Measurements from ENCODE around the gene CDK17.
"Not testable (repeated sequence)": the region's sequence is repeated elsewhere in the genome, so short reads cannot be mapped to it uniquely, and the experiment has no call there.

Gene CDK17

GRCh38 chr12:96399919-96400630, at the start of gene CDK17:
CDK17 (minus strand) TSS chr12:96400439; CDS start chr12:96334836, 65,603 bp downstream.
- peak; percentile 65 to 80 for DNase-seq (ENCODE audit: low read depth in 2 of 2)

- DNase-seq (ENCODE audit: low read depth in 2 of 2): no peak
Observed at GRCh38 chr12:96448300-96448699, 48.1 kb upstream of the CDK17 start.

GRCh38 chr12:96447256-96447655, 47.0 kb upstream of the CDK17 start:
- DNase-seq (ENCODE audit: low read depth in 2 of 2): no peak

GRCh38 chr12:96445691-96446583, 45.7 kb upstream of the CDK17 start:
- DNase-seq (ENCODE audit: low read depth in 2 of 2): peak in 1 of 2 donors; percentile 13

GRCh38 chr12:96444399-96444798, 44.2 kb upstream of the CDK17 start:
- no peak for DNase-seq (ENCODE audit: low read depth in 2 of 2)

GRCh38 chr12:96442906-96443305, 42.7 kb upstream of the CDK17 start:
- no peak for DNase-seq (ENCODE audit: low read depth in 2 of 2)

GRCh38 chr12:96441816-96442215, 41.6 kb upstream of the CDK17 start:
- no peak for DNase-seq (ENCODE audit: low read depth in 2 of 2)

GRCh38 chr12:96438330-96438729, 38.1 kb upstream of the CDK17 start:
- no peak for DNase-seq (ENCODE audit: low read depth in 2 of 2)

- DNase-seq (ENCODE audit: low read depth in 2 of 2): no peak
Observed at GRCh38 chr12:96437171-96437445, 36.9 kb upstream of the CDK17 start.

- DNase-seq (ENCODE audit: low read depth in 2 of 2): no peak
Observed at GRCh38 chr12:96436366-96437170, 36.3 kb upstream of the CDK17 start.

- DNase-seq (ENCODE audit: low read depth in 2 of 2): peak; percentile 26 to 36
Observed at GRCh38 chr12:96434107-96434506, 33.9 kb upstream of the CDK17 start.

GRCh38 chr12:96432496-96433321, 32.5 kb upstream of the CDK17 start:
- not testable (repeated sequence) for DNase-seq (ENCODE audit: low read depth in 2 of 2)

- DNase-seq (ENCODE audit: low read depth in 2 of 2): no peak
Observed at GRCh38 chr12:96431067-96431466, 30.8 kb upstream of the CDK17 start.

GRCh38 chr12:96427269-96427729, 27.1 kb upstream of the CDK17 start:
- no peak for DNase-seq (ENCODE audit: low read depth in 2 of 2)

- DNase-seq (ENCODE audit: low read depth in 2 of 2): no peak
Observed at GRCh38 chr12:96425951-96426350, 25.7 kb upstream of the CDK17 start.

GRCh38 chr12:96425321-96425720, 25.1 kb upstream of the CDK17 start:
- no peak for DNase-seq (ENCODE audit: low read depth in 2 of 2)

- DNase-seq (ENCODE audit: low read depth in 2 of 2): no peak
Observed at GRCh38 chr12:96424601-96425000, 24.4 kb upstream of the CDK17 start.

- no peak for DNase-seq (ENCODE audit: low read depth in 2 of 2)
Observed at GRCh38 chr12:96422192-96422591, 22.0 kb upstream of the CDK17 start.

- DNase-seq (ENCODE audit: low read depth in 2 of 2): no peak
Observed at GRCh38 chr12:96421014-96421413, 20.8 kb upstream of the CDK17 start.

GRCh38 chr12:96420277-96420835, 20.1 kb upstream of the CDK17 start:
- DNase-seq (ENCODE audit: low read depth in 2 of 2): no peak

Measured in activated CD4-positive, alpha-beta T cell treated with anti-CD3 and anti-CD28 coated beads for 24 hours (primary cell).